B cell (primary cell): ENCODE measurements around the gene LRP2.

Experiments used
- EZH2 ChIP-seq: IDR thresholded peaks from 2 replicates; pipeline ENCODE4 v1.6.1; 2012; ENCODE audit warnings: borderline replicate concordance, low read depth, mild to moderate bottlenecking, moderate library complexity, low read length; ENCODE audit not compliant: insufficient read depth, poor library complexity, severe bottlenecking
- TF ChIP-seq, protein P1 (sequence below): fragments of 200-600 bp; IDR thresholded peaks from one replicate; pipeline ENCODE4 v1.8.0; 2022; ENCODE audit warnings: antibody characterized with exemption, mild to moderate bottlenecking

GRCh38 chr2:169164311-169164710 is 198.0 kb downstream of the LRP2 start:
- TF ChIP-seq, protein P1, sequence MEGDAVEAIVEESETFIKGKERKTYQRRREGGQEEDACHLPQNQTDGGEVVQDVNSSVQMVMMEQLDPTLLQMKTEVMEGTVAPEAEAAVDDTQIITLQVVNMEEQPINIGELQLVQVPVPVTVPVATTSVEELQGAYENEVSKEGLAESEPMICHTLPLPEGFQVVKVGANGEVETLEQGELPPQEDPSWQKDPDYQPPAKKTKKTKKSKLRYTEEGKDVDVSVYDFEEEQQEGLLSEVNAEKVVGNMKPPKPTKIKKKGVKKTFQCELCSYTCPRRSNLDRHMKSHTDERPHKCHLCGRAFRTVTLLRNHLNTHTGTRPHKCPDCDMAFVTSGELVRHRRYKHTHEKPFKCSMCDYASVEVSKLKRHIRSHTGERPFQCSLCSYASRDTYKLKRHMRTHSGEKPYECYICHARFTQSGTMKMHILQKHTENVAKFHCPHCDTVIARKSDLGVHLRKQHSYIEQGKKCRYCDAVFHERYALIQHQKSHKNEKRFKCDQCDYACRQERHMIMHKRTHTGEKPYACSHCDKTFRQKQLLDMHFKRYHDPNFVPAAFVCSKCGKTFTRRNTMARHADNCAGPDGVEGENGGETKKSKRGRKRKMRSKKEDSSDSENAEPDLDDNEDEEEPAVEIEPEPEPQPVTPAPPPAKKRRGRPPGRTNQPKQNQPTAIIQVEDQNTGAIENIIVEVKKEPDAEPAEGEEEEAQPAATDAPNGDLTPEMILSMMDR: no peak
- no peak for TF ChIP-seq EZH2
